Inflammatory macrophage treated with lipopolysaccharide for 1 hour (primary cell): ENCODE results near the gene CTSC.

Experiments used
- DNase-seq, 2 donors: peaks; one replicate each; pipeline ENCODE4 v3.0.0-alpha.2; 2020 to 2022

CTSC gene

GRCh38 chr11:88337181-88337986 lies at the start of gene CTSC:
CTSC (minus strand) TSS chr11:88337736; CDS start chr11:88337672, 64 bp downstream.
- DNase-seq, result peak; percentile 86 to 92

- DNase-seq, result no peak
Observed at GRCh38 chr11:88384669-88385005, 47.1 kb upstream of the CTSC start.

- no peak for DNase-seq
Observed at GRCh38 chr11:88384004-88384668, 46.6 kb upstream of the CTSC start.

- DNase-seq, result no peak
Observed at GRCh38 chr11:88383447-88383846, 45.9 kb upstream of the CTSC start.

GRCh38 chr11:88379130-88379529 lies 41.6 kb upstream of the CTSC start:
- DNase-seq, result no peak

- no peak for DNase-seq
Observed at GRCh38 chr11:88378422-88379066, 41.0 kb upstream of the CTSC start.

GRCh38 chr11:88377646-88378045 lies 40.1 kb upstream of the CTSC start:
- DNase-seq, result no peak

GRCh38 chr11:88377144-88377543 lies 39.6 kb upstream of the CTSC start:
- no peak for DNase-seq

- no peak for DNase-seq
Observed at GRCh38 chr11:88375927-88376470, 38.5 kb upstream of the CTSC start.

GRCh38 chr11:88370782-88371181 lies 33.2 kb upstream of the CTSC start:
- no peak for DNase-seq

GRCh38 chr11:88367310-88367709 lies 29.8 kb upstream of the CTSC start:
- no peak for DNase-seq

- peak; percentile 70 to 72 for DNase-seq
Observed at GRCh38 chr11:88363648-88364065, 26.1 kb upstream of the CTSC start.

- DNase-seq, result no peak
Observed at GRCh38 chr11:88363004-88363403, 25.5 kb upstream of the CTSC start.

- DNase-seq, result no peak
Observed at GRCh38 chr11:88360141-88360540, 22.6 kb upstream of the CTSC start.

GRCh38 chr11:88359541-88359940 lies 22.0 kb upstream of the CTSC start:
- DNase-seq, result peak; percentile 18 to 23

GRCh38 chr11:88359114-88359513 lies 21.6 kb upstream of the CTSC start:
- no peak for DNase-seq

GRCh38 chr11:88358040-88358431 lies 20.5 kb upstream of the CTSC start:
- no peak for DNase-seq

GRCh38 chr11:88357323-88358039 lies 19.9 kb upstream of the CTSC start:
- DNase-seq, result peak; percentile 35 to 50

- DNase-seq, result peak; percentile 81 to 89
Observed at GRCh38 chr11:88355887-88356286, 18.4 kb upstream of the CTSC start.

- DNase-seq, result peak; percentile 54 to 56
Observed at GRCh38 chr11:88354912-88355311, 17.4 kb upstream of the CTSC start.

GRCh38 chr11:88353835-88354496 lies 16.4 kb upstream of the CTSC start:
- DNase-seq, result peak; percentile 67 to 69

GRCh38 chr11:88353386-88353785 lies 15.8 kb upstream of the CTSC start:
- no peak for DNase-seq
